Hepatocyte (in vitro differentiated cells): ENCODE data around the gene CFAP58. TPM values are rescaled to one million over a fixed set of nuclear protein-coding genes. Genes with fewer than 3 reads are reported as not detected.

Experiments used
- DNase-seq: peaks from one replicate; pipeline ENCODE4 v3.0.0-alpha.2; 2016; ENCODE audit warnings: low spot score
- H2AFZ ChIP-seq: fragments of 200-600 bp; sonication (generic); 2 replicates; pipeline ENCODE4 v1.6.0; 2016; ENCODE audit warnings: antibody characterized with exemption, mild to moderate bottlenecking
- H3K27ac ChIP-seq: fragments of 200-600 bp; sonication (generic); 2 replicates; pipeline ENCODE4 v1.5.1; 2016; ENCODE audit warnings: mild to moderate bottlenecking
- H3K27me3 ChIP-seq: fragments of 200-600 bp; sonication (generic); 2 replicates; pipeline ENCODE4 v1.6.1; 2016
- H3K36me3 ChIP-seq: fragments of 200-600 bp; sonication (generic); replicated peaks from 2 replicates; pipeline ENCODE4 v1.5.1; 2016; ENCODE audit warnings: low read depth; ENCODE audit not compliant: insufficient read depth
- H3K4me1 ChIP-seq: fragments of 200-600 bp; sonication (generic); 2 replicates; pipeline ENCODE4 v1.5.1; 2016; ENCODE audit warnings: mild to moderate bottlenecking, moderate library complexity; ENCODE audit not compliant: insufficient read depth
- H3K4me2 ChIP-seq: fragments of 200-600 bp; sonication (generic); 2 replicates; pipeline ENCODE4 v1.6.0; 2016
- H3K4me3 ChIP-seq: fragments of 200-600 bp; sonication (generic); 2 replicates; pipeline ENCODE4 v1.5.1; 2016; ENCODE audit warnings: mild to moderate bottlenecking
- H3K79me2 ChIP-seq: fragments of 200-600 bp; sonication (generic); 2 replicates; pipeline ENCODE4 v1.6.0; 2017; ENCODE audit warnings: mild to moderate bottlenecking
- H3K9me2 ChIP-seq: fragments of 200-600 bp; sonication (generic); replicated peaks from 2 replicates; pipeline ENCODE4 v1.6.0; 2017; ENCODE audit warnings: mild to moderate bottlenecking; ENCODE audit not compliant: insufficient read depth
- H3K9me3 ChIP-seq: fragments of 200-600 bp; sonication (generic); 2 replicates; pipeline ENCODE4 v1.5.1; 2016; ENCODE audit warnings: low read depth, mild to moderate bottlenecking
- H4K20me1 ChIP-seq: fragments of 200-600 bp; sonication (generic); 2 replicates; pipeline ENCODE4 v1.6.0; 2016; ENCODE audit warnings: mild to moderate bottlenecking; ENCODE audit not compliant: insufficient read depth, poor library complexity, severe bottlenecking
- EZH2 ChIP-seq: fragments of 200-600 bp; sonication (generic); IDR thresholded peaks from 2 replicates; pipeline ENCODE4 v1.6.1; 2016; ENCODE audit warnings: antibody characterized with exemption, mild to moderate bottlenecking, borderline replicate concordance
- EZH2phosphoT487 ChIP-seq: fragments of 200-600 bp; sonication (generic); IDR thresholded peaks from one replicate; pipeline ENCODE4 v1.6.1; 2018; ENCODE audit warnings: antibody characterized with exemption, mild to moderate bottlenecking, low read depth, moderate library complexity; ENCODE audit not compliant: unreplicated experiment, severe bottlenecking
- WGBS: methylation state at CpG from one replicate; pipeline ENCODE4 v1.1.6; 2016; ENCODE audit warnings: low lambda C conversion rate; ENCODE audit errors: missing lambda C conversion rate; 5-methylcytosine and 5-hydroxymethylcytosine counted together
- polyA plus RNA-seq: library from polyadenylated mRNA; unstranded; fragments of >200 nt; fragmentation: Nextera tagmentation; extraction: Ambion mirVana; gene quantifications from 2 replicates; pipeline ENCODE4 v1.2.1, GENCODE V29; 2016
- total RNA-seq: library from RNA; depleted of rRNA; stranded (reverse); fragments of >200 nt; gene quantifications from 2 replicates; pipeline ENCODE4 v1.2.3, GENCODE V29; 2014
- TF ChIP-seq, protein P1 (sequence below): fragments of 200-600 bp; sonication (generic); IDR thresholded peaks from 2 replicates; pipeline ENCODE4 v1.5.1; 2016; ENCODE audit warnings: antibody characterized with exemption, mild to moderate bottlenecking; ENCODE audit not compliant: poor library complexity

CFAP58 gene
- total and polyA plus RNA-seq, 2 experiments from 2014 or later: 0.17 TPM; not detected in 1

DNA sequence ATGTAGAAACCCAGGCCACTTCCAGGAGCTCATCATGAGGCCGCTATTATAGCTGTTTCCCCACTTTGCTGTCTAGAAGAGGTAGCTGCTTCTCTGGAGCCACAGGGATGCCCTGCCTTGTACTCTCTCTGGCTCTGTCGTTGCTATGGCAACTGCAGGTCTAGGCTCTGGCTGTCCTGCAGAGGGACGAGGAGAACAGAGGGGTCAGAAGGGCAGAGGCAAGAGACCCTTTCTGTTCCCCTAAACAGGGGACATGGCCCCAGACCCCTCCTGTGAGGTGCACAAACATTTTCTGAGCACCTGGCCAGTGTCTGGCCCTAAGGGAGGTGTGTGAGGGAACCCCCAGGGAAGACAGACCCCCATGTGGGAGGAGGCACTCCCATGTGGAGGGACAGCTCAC lies 46.7 kb upstream of the CFAP58 start:
- Histone ChIP-seq H3K4me2 (no peak overlapping the region), H4K20me1 (no peaks in the 10 kb centered on the region), H3K9me3 (no peaks in the 10 kb centered on the region), H2AFZ (no peak overlapping the region), H3K4me3 (no peak overlapping the region), H3K79me2 (no peaks in the 10 kb centered on the region), H3K27ac (no peak overlapping the region), H3K9me2 (no peaks in the 10 kb centered on the region), H3K4me1 (no peaks in the 10 kb centered on the region), H3K27me3 (no peaks in the 10 kb centered on the region), H3K36me3 (no peaks in the 10 kb centered on the region)
- TF ChIP-seq EZH2phosphoT487: no peak
- TF ChIP-seq, protein P1, sequence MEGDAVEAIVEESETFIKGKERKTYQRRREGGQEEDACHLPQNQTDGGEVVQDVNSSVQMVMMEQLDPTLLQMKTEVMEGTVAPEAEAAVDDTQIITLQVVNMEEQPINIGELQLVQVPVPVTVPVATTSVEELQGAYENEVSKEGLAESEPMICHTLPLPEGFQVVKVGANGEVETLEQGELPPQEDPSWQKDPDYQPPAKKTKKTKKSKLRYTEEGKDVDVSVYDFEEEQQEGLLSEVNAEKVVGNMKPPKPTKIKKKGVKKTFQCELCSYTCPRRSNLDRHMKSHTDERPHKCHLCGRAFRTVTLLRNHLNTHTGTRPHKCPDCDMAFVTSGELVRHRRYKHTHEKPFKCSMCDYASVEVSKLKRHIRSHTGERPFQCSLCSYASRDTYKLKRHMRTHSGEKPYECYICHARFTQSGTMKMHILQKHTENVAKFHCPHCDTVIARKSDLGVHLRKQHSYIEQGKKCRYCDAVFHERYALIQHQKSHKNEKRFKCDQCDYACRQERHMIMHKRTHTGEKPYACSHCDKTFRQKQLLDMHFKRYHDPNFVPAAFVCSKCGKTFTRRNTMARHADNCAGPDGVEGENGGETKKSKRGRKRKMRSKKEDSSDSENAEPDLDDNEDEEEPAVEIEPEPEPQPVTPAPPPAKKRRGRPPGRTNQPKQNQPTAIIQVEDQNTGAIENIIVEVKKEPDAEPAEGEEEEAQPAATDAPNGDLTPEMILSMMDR: no peak
- no peak for TF ChIP-seq EZH2
- DNase-seq: no peak
- 70% methylated on average over 3 of the region's 3 CpGs for WGBS

DNA sequence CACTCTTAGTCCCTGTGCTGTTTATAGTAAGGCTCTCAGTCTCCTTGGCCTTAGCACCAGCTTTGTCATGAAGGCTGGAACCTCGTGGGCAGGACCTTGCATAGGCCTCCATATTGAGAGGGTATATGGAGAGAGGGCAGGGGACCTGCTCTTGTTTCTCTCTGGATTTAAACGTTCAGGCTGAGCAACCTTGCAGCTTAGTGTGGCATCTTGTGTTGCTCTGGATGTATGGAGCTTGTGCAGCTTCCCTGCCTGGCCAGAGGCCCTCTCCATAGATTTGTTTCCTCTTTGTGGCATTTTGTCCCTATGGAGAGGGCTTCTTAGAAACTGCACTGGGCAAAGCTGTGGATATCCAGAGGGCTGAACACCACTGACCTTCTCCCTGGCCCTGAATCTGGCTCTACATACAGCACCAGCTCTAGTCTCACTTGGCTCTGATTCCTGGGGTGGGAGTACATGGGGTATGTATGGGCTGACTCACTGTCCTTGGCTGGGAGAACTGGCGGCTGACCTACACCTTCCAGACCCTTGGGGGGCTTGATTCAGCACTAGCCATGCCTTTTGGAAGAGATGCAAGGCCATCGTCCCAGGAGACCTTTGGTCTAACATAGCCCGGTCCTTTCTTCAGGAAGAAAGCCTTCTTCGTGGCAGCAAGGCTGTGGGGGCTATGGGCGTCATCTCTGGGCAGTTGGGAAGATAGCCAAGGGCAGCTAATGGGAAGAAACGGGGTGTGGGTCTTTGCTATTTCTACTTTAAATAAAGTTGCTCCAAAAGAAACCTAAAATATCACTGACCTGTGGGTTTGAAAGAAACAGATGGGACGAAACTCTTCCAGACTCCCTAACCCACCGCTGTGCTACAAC lies 45.8 kb upstream of the CFAP58 start:
- Histone ChIP-seq H3K9me2 (no peaks in the 10 kb centered on the region), H2AFZ (no peak overlapping the region), H3K79me2 (no peaks in the 10 kb centered on the region), H3K4me3 (no peak overlapping the region), H4K20me1 (no peaks in the 10 kb centered on the region), H3K4me1 (no peaks in the 10 kb centered on the region), H3K9me3 (no peaks in the 10 kb centered on the region), H3K27me3 (no peaks in the 10 kb centered on the region), H3K36me3 (no peaks in the 10 kb centered on the region), H3K27ac (no peak overlapping the region), H3K4me2 (no peak overlapping the region)
- DNase-seq: no peak
- WGBS: 79% methylated on average over 10 of the region's 10 CpGs
- TF ChIP-seq, protein P1: no peak
- TF ChIP-seq EZH2 (no peak), EZH2phosphoT487 (no peak)

DNA sequence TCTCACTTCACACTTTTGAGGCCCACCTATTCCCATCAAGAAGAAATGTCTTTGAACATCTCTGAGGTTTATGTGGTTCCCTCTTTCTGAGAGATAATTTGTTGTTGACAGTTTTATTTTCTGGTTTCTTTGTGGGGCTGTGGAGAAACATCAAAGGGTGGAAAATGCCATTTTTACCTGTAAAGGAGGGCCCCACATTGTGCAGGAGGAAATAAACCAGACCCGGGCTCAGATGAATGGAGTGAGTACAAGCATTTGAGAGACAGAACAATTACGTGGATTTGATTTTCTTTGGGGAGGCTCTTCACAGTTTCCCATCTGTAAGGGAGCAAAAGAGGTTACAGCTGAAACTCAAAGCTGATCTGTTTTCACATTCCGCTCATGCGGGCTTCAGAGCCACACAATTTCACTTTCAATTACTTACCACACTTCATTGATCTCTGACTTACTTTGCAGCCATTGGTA lies 45.2 kb upstream of the CFAP58 start:
- no peaks in the 10 kb centered on the region for H3K9me2 ChIP-seq
- TF ChIP-seq EZH2phosphoT487 (no peak), EZH2 (no peak)
- TF ChIP-seq, protein P1: no peak
- DNase-seq: no peak
- no peaks in the 10 kb centered on the region for H3K4me1 ChIP-seq
- no peaks in the 10 kb centered on the region for H3K27me3 ChIP-seq
- no peak overlapping the region for H3K4me3 ChIP-seq
- no peak overlapping the region for H2AFZ ChIP-seq
- no peaks in the 10 kb centered on the region for H3K36me3 ChIP-seq
- H3K27ac ChIP-seq: no peak overlapping the region
- H4K20me1 ChIP-seq: no peaks in the 10 kb centered on the region
- H3K79me2 ChIP-seq: no peaks in the 10 kb centered on the region
- WGBS: 53% methylated on average over 4 of the region's 4 CpGs
- no peak overlapping the region for H3K4me2 ChIP-seq
- H3K9me3 ChIP-seq: no peaks in the 10 kb centered on the region
